GF-D8 (cell line): Measurements from ENCODE around the gene ERLIN1.

Experiments used
- DNase-seq: peaks from one replicate; lab custom pipeline; 2025; lab: John Stamatoyannopoulos, UW

Gene ERLIN1

DNA sequence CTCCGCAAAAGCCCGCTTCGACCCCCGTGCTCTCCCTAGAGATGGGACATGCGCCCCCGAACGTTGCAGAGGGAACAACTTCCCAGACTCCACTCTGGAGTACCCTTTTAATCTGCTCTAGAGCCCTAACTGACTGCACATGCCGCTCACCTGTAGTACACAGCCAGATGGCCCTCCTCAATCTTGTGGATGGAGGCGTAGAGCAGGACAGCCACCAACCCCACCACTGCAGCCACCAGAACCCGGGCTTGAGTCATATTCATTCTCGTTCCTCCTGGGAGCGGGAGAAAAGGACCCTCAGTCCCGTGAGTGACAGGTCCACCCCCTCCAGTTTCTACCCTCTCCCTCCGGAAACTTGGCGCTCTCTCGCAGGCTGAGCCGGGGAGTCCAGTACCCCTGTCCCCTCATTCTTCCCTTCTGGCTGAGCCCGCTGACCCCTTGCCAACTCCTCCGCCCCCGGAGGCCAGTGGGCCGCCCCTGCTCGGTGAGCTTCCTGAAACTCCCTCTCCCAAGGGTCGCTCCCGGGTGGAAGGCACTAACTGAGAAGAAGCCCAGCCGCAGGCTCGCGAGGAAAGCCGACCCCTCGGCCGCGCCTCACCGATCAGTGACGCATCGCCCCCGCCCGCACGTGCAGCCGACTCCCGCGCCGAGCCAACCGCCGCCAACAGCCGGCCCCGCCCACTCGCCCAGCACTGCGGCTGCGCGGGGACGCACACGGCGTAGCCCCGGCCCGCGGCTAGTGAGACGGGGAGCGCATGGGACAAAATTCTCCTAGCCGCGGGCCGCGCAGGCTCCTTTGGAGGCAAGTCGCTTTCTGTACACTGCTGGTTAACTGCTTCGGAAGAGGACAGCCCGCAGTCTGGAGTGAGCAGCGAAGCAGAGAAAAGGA is at the start of gene ERLIN1:
Gene ERLIN1 (minus strand): TSS at position 666 of the 889 bp plus-strand sequence. CDS start 403 bp downstream, at position 263.
- DNase-seq = peak; percentile 86

DNA sequence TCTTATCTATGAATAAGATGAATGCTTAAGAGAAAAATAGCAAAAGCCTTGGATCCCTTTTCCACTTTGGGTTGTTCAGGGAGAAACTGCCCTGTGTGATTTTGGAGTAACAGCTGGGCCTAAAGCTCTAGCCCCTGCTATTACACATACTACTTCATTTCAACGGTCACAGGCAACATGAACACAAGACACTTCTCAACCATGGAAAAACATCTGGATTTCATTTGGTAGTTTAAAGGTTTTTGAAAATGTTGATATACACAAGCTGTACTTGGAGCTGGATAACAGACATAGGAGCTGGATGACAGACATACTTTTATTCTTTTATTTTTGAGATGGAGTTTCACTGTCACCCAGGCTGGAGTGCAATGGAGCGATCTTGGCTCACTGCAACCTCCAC is 46.3 kb upstream of the ERLIN1 start:
- DNase-seq = no peak

DNA sequence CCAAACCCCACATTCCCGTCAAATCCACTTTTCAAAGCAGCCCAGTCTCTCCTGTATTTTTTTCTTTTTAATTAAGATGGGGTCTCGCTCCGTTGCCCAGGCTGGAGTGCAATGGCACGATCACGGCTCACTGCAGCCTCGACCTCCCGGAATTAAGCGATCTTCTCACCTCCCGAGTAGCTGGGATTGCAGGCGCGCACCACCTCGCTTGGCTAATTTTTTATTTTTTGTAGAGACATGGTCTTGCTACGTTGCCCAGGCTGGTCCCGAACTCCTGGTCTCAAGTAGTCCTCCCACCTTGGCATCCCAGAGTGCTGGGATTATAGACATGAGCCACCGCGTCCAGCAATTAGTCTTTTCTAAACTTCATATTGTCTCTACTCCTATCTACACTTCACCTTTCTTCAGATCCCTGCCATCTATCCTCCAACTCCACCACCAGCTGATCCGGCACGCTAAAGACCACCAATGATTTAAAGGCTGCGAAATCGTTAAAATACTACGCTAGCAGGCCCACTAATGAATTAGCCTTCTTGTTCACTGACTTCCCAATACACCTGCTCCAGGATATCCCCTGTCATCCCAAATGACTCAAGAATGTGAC is 44.1 kb upstream of the ERLIN1 start:
- DNase-seq = no peak

DNA sequence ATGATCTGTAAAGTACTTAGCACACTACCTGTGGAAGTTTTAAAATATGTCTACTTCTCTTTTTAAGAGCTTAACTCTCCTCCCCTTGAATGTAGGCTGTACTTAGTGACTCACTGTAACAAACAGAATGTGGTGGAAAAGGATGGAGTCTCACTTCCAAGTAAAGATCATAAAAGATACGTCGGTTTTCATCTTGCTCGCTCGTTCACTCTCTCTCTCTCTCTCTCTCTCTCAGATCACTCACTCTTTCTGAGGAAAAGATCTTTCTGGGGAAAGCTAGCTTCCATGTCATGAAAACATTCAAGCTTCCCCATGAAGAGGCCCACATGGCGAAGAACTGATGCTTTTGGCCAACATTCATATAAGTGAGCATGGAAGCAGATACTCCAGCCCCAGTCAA is 38.0 kb upstream of the ERLIN1 start:
- no peak for DNase-seq

DNA sequence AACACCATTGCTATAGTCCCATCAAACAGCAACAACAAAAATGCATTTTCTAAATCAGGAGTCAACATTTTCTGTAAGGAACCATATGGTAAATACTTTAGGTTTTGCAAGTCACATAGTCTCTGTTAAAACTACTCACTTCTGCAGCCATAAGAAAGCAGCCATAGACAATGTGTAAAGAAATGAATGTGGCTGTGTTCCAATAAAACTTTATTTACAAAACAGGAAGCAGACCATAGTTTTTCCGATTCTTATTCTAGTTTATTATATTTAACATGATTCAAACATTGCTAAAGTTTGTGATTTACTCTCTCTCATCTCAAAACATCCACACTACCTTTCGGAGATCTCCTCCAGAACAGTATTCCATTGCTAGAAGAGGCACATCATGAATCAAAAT is 36.7 kb upstream of the ERLIN1 start:
- DNase-seq = no peak

DNA sequence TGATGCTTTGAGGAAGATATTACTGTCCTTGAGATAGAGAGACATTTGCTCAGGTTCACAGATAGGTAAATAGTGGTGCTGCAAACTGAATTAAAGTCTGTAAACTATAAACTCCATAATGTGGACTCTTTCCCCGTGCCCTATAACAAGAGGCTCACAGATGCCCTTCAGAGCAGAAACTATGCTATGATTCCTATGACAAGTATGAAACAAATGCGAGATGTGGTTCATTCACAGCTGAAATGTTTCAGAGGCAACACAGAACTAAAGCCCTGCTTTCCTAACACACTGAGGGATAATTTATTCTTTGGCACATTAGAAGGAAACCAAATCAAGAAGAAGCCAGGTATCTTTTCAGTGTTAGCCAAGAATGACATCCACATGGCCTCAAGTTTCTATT is 30.2 kb upstream of the ERLIN1 start:
- no peak for DNase-seq

DNA sequence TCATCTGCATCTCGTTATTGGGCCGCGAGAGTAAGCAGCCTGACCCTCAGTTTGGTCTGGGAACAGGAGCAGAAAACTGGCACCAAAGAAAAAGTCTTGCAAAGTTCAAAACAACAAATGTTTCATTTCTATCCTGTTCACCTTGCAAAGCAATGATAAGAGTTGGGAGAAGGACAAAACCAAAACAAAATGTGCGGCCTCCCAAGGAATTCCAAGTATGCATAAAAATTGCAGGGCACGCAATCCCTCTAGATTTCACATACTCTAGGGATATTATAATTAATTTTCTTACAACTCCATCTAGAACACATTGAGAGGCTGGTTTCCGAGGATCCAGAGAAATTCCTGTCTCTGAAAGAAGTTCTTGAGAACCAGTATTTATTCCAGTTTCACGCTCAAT is 23.5 kb upstream of the ERLIN1 start:
- no peak for DNase-seq

DNA sequence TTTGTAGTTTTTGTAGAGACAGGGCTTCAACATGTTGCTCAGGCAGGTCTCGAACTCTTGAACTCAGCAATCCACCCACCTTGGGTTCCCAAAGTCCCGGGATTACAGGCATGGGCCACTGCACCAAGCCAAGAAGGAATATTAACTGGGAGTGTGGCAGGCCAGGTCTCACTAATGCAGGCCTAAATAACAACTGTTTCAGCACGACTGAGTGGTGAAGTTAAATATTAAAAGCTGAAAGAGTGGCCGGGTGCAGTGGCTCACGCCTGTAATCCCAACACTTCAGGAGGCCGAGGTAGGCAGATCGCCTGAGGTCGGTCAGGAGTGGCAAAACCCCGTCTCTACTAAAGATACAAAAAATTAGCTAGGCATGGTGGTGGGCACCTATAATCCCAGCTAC is 22.4 kb upstream of the ERLIN1 start:
- no peak for DNase-seq

DNA sequence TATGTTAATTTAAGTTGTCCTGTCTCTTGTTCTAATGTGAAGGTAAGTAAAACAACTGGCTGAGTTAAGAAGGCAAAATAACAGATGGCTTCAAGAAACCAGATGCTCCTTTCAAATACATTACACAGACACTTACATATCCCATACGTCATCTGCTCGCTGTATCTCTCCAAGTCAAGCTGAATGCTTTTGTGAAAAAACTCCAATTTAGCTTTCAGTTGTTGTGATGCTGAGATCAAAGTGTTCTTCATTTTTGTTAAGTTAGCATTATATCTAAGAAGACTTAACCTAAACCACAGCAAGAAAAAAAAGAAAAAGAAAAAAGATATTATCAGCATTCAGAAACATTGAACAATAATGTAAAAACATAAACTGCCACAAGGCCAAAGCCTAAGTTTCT is 18.5 kb upstream of the ERLIN1 start:
- DNase-seq = no peak

DNA sequence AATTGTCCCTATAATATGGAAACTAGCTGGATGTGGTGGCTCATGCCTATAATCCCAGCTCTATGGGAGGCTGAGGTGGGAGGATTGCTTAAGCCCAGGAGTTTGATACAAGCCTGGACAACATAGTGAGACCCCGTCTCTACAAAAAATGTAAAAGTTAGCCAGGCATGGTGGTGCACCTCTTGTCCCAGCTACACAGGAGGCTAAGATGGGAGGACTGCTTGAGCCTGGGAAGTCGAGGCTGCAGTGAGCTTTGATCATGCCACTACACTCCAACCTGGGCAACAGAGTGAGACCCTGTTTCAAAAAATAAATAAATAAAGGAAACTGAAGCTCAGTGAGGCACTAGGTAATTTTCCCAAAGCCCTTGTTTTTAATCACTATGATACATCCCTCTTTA is 15.7 kb upstream of the ERLIN1 start:
- DNase-seq = no peak

DNA sequence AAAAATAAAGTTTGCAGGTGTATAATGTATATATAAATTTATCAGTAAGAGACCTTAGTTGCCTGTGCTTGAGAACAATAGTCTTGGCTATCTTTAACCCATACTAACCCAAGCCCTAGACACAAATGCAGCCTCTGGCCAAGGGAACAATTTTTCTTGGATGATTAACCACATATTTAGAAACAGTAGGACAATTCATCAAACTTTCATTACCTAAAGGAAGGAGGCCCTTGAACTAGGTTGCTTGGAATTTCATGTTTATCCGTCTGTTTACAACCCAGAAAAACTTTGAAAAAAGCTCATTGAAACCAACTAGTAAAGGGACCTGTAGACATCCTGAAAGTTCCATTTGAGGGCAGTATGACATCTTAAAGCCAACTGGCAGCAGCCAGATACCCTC is 8.9 kb upstream of the ERLIN1 start:
- no peak for DNase-seq

DNA sequence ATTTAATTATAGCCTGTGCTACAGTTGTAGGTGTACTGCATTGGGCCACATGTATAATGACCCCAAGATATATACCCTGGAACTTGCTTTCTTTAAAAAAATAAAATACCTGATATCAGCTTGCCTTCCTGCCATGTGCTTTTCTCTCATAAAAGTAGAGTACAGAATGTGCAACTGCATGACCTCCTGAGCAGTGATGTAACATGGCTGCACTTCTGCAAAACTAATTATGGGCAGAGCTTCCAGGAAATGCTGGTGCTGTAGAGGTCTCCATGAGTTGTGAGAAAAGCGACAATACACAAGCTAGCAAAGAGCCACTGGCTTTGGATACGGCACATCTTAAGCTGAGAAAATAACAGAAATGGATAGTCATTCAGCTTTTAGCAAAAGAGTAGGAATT is 6.5 kb upstream of the ERLIN1 start:
- DNase-seq = peak; percentile 93

DNA sequence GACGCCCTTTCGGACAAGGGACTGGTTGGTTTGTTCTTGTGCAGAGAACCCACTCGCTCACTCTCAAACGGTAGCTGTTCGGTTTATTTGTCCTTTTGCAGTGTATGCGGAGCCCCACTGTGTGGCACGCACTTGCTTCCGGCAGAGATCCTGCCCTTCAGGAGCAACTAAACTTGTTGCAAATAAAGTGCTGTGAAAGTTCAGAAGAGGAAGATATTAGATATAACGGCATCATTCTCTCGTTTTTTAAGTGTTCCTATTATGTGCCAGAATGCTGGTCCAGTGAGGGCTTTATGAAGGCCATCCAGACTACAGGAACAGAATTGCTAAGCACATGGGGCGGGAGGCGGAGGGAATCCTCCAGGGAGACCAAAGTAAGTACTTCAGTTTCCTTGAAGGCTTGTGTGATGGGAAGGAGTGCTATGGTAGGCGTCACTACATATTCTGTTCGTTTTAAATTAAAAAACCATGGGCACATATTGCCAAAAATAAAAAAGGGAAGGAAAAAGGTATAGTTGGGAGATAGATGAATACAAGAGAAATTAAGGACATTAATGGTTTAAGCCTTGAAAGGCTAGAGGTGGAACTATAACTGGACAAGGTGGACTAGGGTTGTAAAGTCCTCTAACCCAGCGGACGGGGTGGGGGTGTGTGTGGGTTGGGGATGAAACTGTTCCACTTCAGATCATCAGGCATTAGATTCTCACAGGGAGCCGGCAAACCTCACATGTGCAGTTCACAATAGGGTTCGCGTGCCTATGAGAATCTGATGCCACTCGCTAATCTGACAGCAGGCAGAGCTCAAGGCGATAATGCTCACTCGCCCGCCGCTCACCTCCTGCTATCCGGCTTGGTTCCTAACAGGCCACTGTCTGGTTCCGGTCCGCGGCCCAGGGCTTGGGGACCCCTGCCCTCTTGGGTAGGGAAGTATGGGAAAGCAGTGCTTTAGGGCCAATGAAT is 704 bp upstream of the ERLIN1 start:
- DNase-seq = peak; percentile 64

DNA sequence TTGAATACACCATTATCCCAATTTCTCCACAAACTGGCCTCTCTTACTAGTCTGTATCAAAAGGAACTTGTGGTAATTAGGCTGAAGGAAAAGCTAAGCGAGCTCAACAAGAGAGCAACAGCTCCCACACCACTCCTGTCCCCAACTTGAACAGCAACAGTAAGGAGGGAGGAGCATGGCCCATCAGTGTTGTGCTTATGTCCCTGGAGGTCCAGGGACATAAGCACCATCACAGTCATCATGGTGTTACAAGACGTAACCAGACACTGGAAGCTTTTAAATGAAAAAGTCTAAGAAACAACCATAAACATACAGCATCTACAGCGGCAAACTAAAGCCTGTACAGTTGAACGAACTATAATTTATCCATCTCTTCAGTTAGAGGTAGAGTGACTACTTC is 989 bp downstream of the ERLIN1 start:
- DNase-seq = peak; percentile 48

DNA sequence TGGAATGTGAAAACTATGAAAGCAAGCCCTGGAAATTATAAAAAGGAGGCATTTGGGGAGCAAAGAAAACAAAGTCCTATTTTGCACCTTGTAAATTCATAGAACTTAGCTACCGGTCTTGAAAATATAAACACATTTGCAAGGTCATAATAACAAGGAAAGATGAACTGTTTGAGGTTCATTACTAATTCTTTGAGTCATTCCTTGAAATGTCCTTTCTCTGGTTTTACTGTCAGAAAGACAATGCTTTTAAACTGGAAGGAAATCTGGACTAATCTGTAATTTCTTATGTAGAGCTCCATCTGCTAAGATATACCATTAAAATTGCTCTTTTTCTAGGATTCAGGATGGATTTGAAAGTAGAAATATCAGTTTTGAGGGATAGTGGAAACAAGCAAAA is 1.4 kb downstream of the ERLIN1 start:
- no peak for DNase-seq

DNA sequence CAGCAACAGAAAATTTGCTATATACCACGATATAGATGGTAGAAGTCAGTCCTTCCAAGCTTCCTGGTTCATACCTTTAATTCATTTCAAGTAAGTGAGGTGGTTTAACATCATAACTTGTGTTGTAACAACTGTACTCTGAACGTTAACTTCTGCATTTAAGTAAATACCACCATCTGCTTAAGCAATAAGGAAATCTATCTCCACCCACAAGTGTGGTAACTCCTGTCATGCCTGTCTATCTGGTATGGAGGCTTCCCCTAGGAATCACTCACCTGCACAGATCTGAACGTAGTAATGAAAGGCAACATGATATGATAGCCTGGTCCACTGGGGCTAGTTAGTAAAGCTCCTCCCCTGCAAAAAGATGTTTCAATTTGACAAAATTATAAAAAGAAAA is 2.3 kb downstream of the ERLIN1 start:
- peak; percentile 98 for DNase-seq

DNA sequence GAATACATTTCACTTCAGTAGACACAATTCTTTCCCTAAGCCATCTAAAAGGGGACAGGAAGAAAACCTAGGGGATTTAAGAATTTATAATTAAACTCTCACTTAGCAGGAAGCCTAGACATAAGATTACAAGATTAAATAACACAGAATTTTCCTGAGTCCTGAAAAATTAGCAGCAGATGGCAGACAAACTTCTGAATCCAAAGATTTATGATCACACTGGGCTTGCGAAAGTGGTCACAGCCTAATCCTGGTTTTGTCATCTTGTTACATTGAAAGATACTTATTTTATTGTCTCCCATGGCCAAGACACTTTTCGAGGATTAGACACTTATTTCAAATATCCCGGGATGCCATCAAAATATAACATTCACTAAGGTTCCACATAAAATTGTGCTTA is 2.9 kb downstream of the ERLIN1 start:
- no peak for DNase-seq

DNA sequence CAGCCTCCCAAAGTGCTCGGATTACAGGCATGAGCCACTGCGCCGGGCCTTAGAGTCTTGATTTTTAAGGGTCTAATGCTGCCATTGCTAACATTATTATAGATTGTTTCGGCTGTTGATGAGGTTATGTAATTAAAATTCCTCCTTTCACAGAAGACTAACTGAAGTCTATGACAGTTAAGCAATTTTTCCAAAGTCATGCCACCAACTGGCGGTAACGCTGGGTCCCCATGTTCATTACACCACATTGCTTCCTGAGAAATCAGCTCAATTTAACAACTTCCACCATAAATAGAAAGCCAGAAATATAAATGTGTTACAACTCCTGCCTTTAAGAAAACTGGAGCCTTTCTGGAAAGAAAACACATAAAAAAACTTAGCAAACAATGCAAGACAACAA is 3.5 kb downstream of the ERLIN1 start:
- DNase-seq = peak; percentile 93

DNA sequence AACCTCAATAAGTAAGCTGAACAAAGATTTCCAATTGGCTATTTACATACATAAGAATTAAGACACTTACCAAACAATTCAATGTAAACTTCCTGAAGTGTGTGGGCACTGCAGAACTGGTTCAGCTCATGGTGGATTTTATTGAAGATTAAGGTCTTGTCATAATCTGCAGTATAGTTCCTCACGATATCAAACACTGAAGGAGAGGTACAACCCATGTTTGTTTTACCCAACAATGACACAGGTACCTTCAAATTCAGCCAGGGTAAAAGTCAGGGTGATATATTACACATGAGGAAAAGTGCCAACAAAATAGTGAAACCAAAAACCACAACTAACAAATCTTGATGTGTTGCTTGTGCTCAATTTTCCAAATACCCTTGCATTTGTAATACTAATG is 10.0 kb downstream of the ERLIN1 start:
- no peak for DNase-seq

DNA sequence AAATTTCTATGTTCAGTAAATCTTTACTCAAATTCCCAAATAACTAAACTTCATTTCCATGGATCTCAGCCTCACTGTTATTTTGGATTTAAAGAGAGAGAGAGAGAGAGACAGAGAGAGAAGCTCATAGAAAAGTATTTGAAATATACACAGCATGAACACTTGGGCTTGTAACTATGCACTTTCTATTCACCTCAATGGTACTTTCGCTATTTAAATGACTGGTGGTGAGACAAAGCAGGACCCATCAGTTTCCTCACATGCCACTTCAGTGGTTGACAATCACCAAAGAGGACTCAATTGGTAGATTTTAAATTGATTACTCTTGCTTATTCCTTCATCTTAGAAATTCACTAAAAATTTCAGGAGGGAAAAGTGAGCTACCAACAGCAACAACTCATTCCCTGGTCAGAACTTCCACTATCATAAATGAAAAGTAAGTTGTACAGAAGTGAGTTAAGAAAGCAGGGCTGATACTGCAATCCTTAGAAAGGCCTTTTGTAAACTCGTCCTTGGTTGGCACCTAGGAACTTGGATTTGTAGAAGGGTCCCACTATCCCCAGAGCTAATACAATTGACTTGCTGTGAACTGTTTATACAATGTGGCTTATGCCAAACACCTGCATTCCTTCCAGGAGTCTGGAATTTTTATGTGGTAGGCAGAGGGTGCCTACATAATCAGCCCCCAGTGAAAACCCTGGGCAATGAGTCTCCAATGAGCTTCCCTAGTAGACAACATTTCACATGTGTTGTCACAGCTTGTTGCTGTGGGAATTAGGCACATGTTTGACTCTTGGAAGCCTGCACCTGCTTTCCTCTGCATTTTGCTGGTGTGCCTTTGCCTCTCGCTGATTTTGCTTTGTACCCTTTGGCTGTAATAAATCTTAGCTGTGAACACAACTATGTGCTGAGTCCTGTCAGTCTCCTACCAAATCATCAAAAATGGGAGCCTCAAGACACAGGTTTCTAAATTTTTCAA is 10.8 kb downstream of the ERLIN1 start:
- DNase-seq = no peak

DNA sequence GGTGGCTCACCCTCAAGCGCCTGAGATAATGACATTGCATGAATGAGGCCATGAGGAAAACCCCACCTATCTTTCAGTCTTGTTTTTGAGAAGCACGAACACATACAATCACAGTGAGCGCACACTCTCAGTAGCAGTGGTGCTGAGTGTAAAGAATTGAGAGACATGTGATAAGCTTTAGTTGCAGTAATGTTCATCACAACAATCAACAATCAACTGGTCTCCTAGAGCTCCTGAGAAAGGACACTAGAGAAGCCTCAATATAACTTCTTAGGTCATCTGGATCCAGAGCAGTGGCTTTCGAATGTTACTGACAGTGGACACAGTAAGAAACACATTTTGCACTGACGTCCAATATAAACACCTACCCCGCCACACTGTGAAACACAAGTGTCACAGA is 12.8 kb downstream of the ERLIN1 start:
- DNase-seq = no peak
